DOHH2 (cell line): ENCODE measurements around the gene PTAR1.

Experiments used
- CTCF ChIP-seq: fragments of 200-600 bp; sonication (generic); IDR thresholded peaks from one replicate; pipeline ENCODE4 v1.5.1; 2014; ENCODE audit warnings: antibody characterized with exemption, mild to moderate bottlenecking, low read depth, low read length; ENCODE audit not compliant: poor library complexity, severe bottlenecking
- EZH2phosphoT487 ChIP-seq: fragments of 200-600 bp; sonication (generic); IDR thresholded peaks from 2 replicates; pipeline ENCODE4 v1.6.1; 2017; ENCODE audit warnings: borderline replicate concordance, mild to moderate bottlenecking, antibody characterized with exemption, low read length, moderate library complexity, mixed read lengths

DNA sequence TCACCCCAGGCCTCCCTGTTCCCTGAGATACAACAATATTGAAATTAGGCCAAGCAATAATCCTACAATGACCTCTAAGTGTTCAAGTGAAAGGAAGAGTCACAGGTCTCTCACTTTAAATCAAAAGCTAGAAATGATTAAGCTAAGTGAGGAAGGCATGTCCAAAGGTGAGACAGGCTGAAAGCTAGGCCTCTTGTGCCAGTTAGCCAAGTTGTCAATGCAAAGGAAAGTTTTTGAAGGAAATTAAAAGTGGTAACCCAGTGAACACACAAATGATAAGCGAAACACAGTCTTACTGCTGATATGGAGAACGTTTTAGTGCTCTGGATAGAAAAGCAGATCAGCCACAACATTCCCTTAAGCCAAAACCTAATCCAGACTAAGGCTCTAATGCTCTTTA lies 39.8 kb downstream of the PTAR1 start:
- TF ChIP-seq EZH2phosphoT487 (no peak), CTCF (no peak)
